GM12874 (cell line): Measurements from ENCODE around the gene SPATA9.
A peak's percentile ranks its signal among the peaks of the same experiment; 100 is the strongest.

Experiments
- TF ChIP-seq, protein P1 (sequence below): IDR thresholded peaks from 2 replicates; pipeline ENCODE4 v1.5.1; 2011; ENCODE audit warnings: low read depth, mild to moderate bottlenecking, control low read depth, low read length, moderate library complexity; ENCODE audit not compliant: insufficient read depth

Gene SPATA9

GRCh38 chr5:95667061-95667618 lies 15.7 kb downstream of the SPATA9 start:
- TF ChIP-seq, protein P1, sequence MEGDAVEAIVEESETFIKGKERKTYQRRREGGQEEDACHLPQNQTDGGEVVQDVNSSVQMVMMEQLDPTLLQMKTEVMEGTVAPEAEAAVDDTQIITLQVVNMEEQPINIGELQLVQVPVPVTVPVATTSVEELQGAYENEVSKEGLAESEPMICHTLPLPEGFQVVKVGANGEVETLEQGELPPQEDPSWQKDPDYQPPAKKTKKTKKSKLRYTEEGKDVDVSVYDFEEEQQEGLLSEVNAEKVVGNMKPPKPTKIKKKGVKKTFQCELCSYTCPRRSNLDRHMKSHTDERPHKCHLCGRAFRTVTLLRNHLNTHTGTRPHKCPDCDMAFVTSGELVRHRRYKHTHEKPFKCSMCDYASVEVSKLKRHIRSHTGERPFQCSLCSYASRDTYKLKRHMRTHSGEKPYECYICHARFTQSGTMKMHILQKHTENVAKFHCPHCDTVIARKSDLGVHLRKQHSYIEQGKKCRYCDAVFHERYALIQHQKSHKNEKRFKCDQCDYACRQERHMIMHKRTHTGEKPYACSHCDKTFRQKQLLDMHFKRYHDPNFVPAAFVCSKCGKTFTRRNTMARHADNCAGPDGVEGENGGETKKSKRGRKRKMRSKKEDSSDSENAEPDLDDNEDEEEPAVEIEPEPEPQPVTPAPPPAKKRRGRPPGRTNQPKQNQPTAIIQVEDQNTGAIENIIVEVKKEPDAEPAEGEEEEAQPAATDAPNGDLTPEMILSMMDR: no peak

GRCh38 chr5:95664204-95664786 lies 18.5 kb downstream of the SPATA9 start:
- TF ChIP-seq, protein P1: peak; percentile 50; the same call in 1 of the 2 replicates

GRCh38 chr5:95662946-95663345 lies 19.8 kb downstream of the SPATA9 start:
- TF ChIP-seq, protein P1: no peak

DNA sequence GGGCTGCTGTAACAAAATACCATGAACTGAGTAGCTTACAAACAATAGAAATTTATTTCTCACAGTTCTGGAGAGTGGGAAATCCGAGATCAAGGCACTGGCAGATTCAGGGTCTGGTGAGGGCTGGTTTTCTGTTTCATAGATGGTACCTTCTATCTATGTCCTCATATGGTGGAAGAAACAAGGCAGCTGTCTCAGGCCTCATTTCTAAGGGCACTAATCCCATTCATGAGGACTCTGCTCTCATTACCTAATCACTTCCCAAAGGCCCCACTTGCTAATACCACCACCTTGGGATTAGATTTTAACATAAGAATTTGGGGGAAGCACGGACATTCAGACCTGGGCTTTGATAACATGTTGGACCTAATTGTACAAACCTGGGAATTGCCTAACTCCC lies 22.7 kb downstream of the SPATA9 start:
- TF ChIP-seq, protein P1: no peak

DNA sequence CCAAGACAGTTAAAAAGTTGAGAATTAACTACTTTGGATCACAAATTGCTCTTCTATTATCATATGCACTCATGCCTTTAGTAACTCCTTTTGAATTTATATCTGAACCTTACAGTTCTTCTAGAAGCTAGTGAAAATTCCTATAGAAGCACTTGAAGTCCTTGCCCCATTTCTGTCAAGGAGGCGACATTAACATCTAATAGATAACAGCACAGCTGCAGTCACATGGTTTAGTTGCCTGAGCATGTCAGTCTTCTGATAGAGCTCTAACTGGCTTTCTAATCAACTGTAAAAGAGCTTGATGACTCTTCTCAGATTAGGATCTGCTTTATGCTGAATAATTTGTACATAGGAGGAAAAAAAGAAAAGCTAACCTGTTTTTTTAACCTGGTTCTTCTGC lies 27.2 kb downstream of the SPATA9 start:
- TF ChIP-seq, protein P1: no peak

DNA sequence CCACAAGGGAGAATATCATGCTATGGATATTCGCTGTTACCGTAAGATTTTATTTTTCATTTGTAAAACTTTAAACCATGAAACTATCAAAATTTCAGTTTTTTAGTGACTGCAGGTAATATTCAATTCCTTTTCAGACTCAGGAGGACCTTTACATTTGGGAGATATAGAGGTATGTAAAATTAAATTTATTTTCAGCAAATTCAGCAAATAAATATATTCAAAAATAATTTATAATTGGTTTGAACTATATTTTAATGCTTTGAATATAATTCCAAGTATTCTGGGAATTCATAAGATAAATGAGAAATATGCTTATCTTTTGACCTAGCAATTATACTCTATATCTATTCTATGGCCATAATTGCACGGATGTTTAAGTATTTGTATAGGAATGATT lies 28.6 kb downstream of the SPATA9 start:
- TF ChIP-seq, protein P1: no peak

GRCh38 chr5:95652849-95653248 lies 29.9 kb downstream of the SPATA9 start:
- TF ChIP-seq, protein P1: no peak
